ENCODE data around the gene SYNJ2.

The SYNJ2 gene

DNA sequence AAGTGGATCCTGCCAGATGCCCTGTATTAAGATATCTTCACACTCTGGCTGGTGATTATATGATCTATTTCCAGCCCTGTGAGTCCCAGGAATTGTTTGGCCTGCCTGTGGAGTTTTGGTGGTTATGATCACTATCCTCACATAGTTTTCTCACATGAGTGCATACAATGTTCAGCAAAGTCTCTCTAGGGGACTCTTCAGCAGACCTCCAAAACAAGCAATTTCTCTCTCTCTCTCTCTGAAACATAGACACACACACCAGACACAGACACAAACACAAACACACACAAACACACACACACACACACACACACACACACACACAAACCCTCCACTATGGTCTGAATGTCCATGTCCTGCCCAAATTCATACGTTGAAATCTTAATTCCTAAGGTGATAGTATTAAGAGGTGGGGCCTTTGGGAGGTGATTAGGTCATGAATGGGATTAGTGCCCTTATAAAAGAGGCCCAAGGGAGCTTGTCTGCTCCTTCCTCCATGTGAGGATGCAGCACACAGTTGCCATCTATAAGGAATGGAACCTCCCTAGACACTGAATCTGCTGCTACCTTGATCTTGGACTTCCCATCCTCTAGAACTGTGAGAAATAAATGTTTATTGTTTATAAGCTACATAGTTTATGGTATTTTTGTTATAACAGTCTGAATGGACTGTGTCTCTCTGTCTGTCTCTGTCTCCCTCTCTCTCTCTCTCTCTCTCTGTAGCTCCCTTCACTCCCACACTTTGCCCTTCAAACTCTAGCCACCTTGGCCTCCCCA, 22.0 kb upstream of the SYNJ2 start:
- Histone ChIP-seq H3K9me3 (ENCODE audit: insufficient read depth, low read length) (no peaks in the 10 kb centered on the region), H3K36me3 (replicated peaks; ENCODE audit: low read depth, low read length) (no peaks in the 10 kb centered on the region), H3K4me3 (ENCODE audit: low read length) (no peak overlapping the region), H3K27me3 (ENCODE audit: low read depth, low read length) (no peaks in the 10 kb centered on the region), H3K9ac (ENCODE audit: low read length) (no peak overlapping the region), H3K79me2 (ENCODE audit: low read length) (no peaks in the 10 kb centered on the region), H2AFZ (ENCODE audit: low read depth, low read length) (no peak overlapping the region), H3K27ac (ENCODE audit: low read length) (no peak overlapping the region), H4K20me1 (ENCODE audit: insufficient read depth, low read length) (no peaks in the 10 kb centered on the region), H3K4me1 (ENCODE audit: low read length) (no peaks in the 10 kb centered on the region), H3K4me2 (ENCODE audit: low read length) (no peak overlapping the region)
- TF ChIP-seq EZH2phosphoT487 (IDR thresholded peaks at IDR 0.05; ENCODE audit: low read depth): no peak
- no peak for TF ChIP-seq CTCF (IDR thresholded peaks at IDR 0.05; ENCODE audit: low read depth, low read length)

DNA sequence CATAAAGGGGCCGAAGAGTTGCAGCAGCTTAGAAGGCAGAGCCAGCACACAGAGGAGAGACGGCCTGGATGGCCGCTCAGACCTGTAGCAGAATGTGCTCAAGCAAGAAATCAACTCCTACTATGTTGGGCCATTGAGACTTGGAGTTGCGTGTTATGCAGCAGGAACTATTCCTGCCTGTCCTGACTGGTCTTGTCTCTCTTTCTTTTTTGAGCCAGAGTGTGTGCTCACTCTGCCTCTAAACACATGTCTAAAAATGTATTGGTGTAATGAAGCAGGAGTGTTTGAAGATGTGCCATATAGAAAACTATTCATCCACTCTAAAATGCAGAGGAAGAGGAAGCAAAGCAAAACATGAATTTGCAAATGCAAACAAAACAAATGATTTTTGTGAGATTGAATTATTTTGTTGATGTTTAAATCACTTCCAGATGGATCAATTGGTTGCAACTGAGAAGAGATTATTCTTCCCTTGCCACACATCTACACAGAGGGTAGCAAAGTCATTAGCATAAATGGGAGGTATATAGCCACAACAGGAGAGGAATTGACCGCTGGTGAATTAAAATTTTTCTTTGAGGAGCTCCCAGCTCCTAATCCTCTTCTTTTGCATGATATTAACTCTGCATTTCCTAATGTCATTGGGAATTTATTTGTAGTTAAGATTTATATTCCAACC, 20.4 kb upstream of the SYNJ2 start:
- no peak overlapping the region for H2AFZ ChIP-seq (ENCODE audit: low read depth, low read length)
- no peaks in the 10 kb centered on the region for H3K27me3 ChIP-seq (ENCODE audit: low read depth, low read length)
- H3K27ac ChIP-seq (ENCODE audit: low read length): no peak overlapping the region
- H3K9me3 ChIP-seq (ENCODE audit: insufficient read depth, low read length): no peaks in the 10 kb centered on the region
- no peaks in the 10 kb centered on the region for H3K4me1 ChIP-seq (ENCODE audit: low read length)
- TF ChIP-seq EZH2phosphoT487 (IDR thresholded peaks at IDR 0.05; ENCODE audit: low read depth) (no peak), CTCF (IDR thresholded peaks at IDR 0.05; ENCODE audit: low read depth, low read length) (no peak)
- H3K9ac ChIP-seq (ENCODE audit: low read length): no peak overlapping the region
- H3K4me2 ChIP-seq (ENCODE audit: low read length): no peak overlapping the region
- H3K4me3 ChIP-seq (ENCODE audit: low read length): no peak overlapping the region
- no peaks in the 10 kb centered on the region for H3K79me2 ChIP-seq (ENCODE audit: low read length)
- no peaks in the 10 kb centered on the region for H3K36me3 ChIP-seq (replicated peaks; ENCODE audit: low read depth, low read length)
- no peaks in the 10 kb centered on the region for H4K20me1 ChIP-seq (ENCODE audit: insufficient read depth, low read length)

- Histone ChIP-seq H3K4me3 (ENCODE audit: low read length) (no peak overlapping the region), H2AFZ (ENCODE audit: low read depth, low read length) (no peak overlapping the region), H3K27ac (ENCODE audit: low read length) (no peak overlapping the region), H3K9ac (ENCODE audit: low read length) (no peak overlapping the region), H3K9me3 (ENCODE audit: insufficient read depth, low read length) (no peaks in the 10 kb centered on the region), H3K27me3 (ENCODE audit: low read depth, low read length) (no peaks in the 10 kb centered on the region), H3K4me1 (ENCODE audit: low read length) (no peaks in the 10 kb centered on the region), H3K79me2 (ENCODE audit: low read length) (no peaks in the 10 kb centered on the region), H3K4me2 (ENCODE audit: low read length) (no peak overlapping the region), H3K36me3 (replicated peaks; ENCODE audit: low read depth, low read length) (no peaks in the 10 kb centered on the region), H4K20me1 (ENCODE audit: insufficient read depth, low read length) (no peaks in the 10 kb centered on the region)
- no peak for TF ChIP-seq EZH2phosphoT487 (IDR thresholded peaks at IDR 0.05; ENCODE audit: low read depth)
- TF ChIP-seq CTCF (IDR thresholded peaks at IDR 0.05; ENCODE audit: low read depth, low read length): no peak
Observed at GRCh38 chr6:157961832-157962575, 19.7 kb upstream of the SYNJ2 start.
